ENCODE results near the gene TMEM62. TPM values are rescaled to one million over a fixed set of nuclear protein-coding genes. Genes with fewer than 3 reads are reported as not detected.

TMEM62 gene
- total RNA-seq, 1 donor from 2014 or later = 12.2 TPM

GRCh38 chr15:43144512-43144911 lies 11.1 kb downstream of the TMEM62 start:
- peaks cover 74% of the 10 kb centered on the region for H3K36me3 ChIP-seq
- H3K4me1 ChIP-seq = no peaks in the 10 kb centered on the region
- H3K27me3 ChIP-seq (ENCODE audit: low read depth) = no peaks in the 10 kb centered on the region
- no peaks in the 10 kb centered on the region for H3K9me3 ChIP-seq (replicated peaks)
- H3K4me3 ChIP-seq = no peak overlapping the region
- TF ChIP-seq CTCF (IDR thresholded peaks at IDR 0.05; ENCODE audit: borderline replicate concordance) = no peak
- no peak for DNase-seq
- intact Hi-C loops (cut with micrococcal nuclease) = no loop called here
- H3K27ac ChIP-seq (replicated peaks) = no peak overlapping the region

- Histone ChIP-seq H3K4me3 (no peak overlapping the region), H3K4me1 (no peaks in the 10 kb centered on the region), H3K27ac (replicated peaks) (no peak overlapping the region), H3K36me3 (peaks cover 70% of the 10 kb centered on the region), H3K9me3 (replicated peaks) (no peaks in the 10 kb centered on the region), H3K27me3 (ENCODE audit: low read depth) (no peaks in the 10 kb centered on the region)
- TF ChIP-seq CTCF (IDR thresholded peaks at IDR 0.05; ENCODE audit: borderline replicate concordance) = no peak
- no peak for DNase-seq
- intact Hi-C loops (cut with micrococcal nuclease) = no loop called here
These were observed 12.8 kb downstream of the TMEM62 start for GRCh38 chr15:43146184-43146583.

- DNase-seq = no peak
- H3K36me3 ChIP-seq = peaks cover 92% of the 10 kb centered on the region
- H3K4me3 ChIP-seq = no peak overlapping the region
- no peaks in the 10 kb centered on the region for H3K9me3 ChIP-seq (replicated peaks)
- no peak overlapping the region for H3K27ac ChIP-seq (replicated peaks)
- H3K27me3 ChIP-seq (ENCODE audit: low read depth) = no peaks in the 10 kb centered on the region
- intact Hi-C loops (cut with micrococcal nuclease) = no loop called here
- no peak for TF ChIP-seq CTCF (IDR thresholded peaks at IDR 0.05; ENCODE audit: borderline replicate concordance)
- no peaks in the 10 kb centered on the region for H3K4me1 ChIP-seq
These were observed 17.0 kb downstream of the TMEM62 start for GRCh38 chr15:43150191-43150929.

GRCh38 chr15:43151688-43152087 lies 18.3 kb downstream of the TMEM62 start:
- no peaks in the 10 kb centered on the region for H3K27me3 ChIP-seq (ENCODE audit: low read depth)
- H3K36me3 ChIP-seq = peaks cover 95% of the 10 kb centered on the region
- no peak for TF ChIP-seq CTCF (IDR thresholded peaks at IDR 0.05; ENCODE audit: borderline replicate concordance)
- no peaks in the 10 kb centered on the region for H3K9me3 ChIP-seq (replicated peaks)
- intact Hi-C loops (cut with micrococcal nuclease) = no loop called here
- DNase-seq = no peak
- no peaks in the 10 kb centered on the region for H3K4me1 ChIP-seq
- H3K4me3 ChIP-seq = no peak overlapping the region
- no peak overlapping the region for H3K27ac ChIP-seq (replicated peaks)

GRCh38 chr15:43153269-43153668 lies 19.9 kb downstream of the TMEM62 start:
- no peak overlapping the region for H3K4me3 ChIP-seq
- no peak for TF ChIP-seq CTCF (IDR thresholded peaks at IDR 0.05; ENCODE audit: borderline replicate concordance)
- no peak for DNase-seq
- no peaks in the 10 kb centered on the region for H3K9me3 ChIP-seq (replicated peaks)
- peaks cover 95% of the 10 kb centered on the region for H3K36me3 ChIP-seq
- no peak overlapping the region for H3K27ac ChIP-seq (replicated peaks)
- H3K4me1 ChIP-seq = no peaks in the 10 kb centered on the region
- H3K27me3 ChIP-seq (ENCODE audit: low read depth) = no peaks in the 10 kb centered on the region
- intact Hi-C loops (cut with micrococcal nuclease) = no loop called here

Data from left ventricle myocardium inferior (tissue), 1 donor.